Measurements from ENCODE around the gene ZMYM2.

The ZMYM2 gene

GRCh38 chr13:20109037-20109436 lies 150.5 kb downstream of the ZMYM2 start:
- DNase-seq: no peak

GRCh38 chr13:20114066-20114610 lies 155.6 kb downstream of the ZMYM2 start:
- no peak for DNase-seq

- DNase-seq: no peak
These were observed 157.7 kb downstream of the ZMYM2 start for GRCh38 chr13:20116213-20116612.

- no peak for DNase-seq
These were observed 160.0 kb downstream of the ZMYM2 start for GRCh38 chr13:20118268-20119140.

GRCh38 chr13:20119960-20120359 lies 161.4 kb downstream of the ZMYM2 start:
- DNase-seq: no peak

GRCh38 chr13:20121159-20121525 lies 162.6 kb downstream of the ZMYM2 start:
- no peak for DNase-seq

GRCh38 chr13:20124303-20124702 lies 165.8 kb downstream of the ZMYM2 start:
- no peak for DNase-seq

- DNase-seq: no peak
These were observed 166.7 kb downstream of the ZMYM2 start for GRCh38 chr13:20125129-20125782.

- no peak for DNase-seq
These were observed 167.2 kb downstream of the ZMYM2 start for GRCh38 chr13:20125783-20126165.

GRCh38 chr13:20126541-20127261 lies 168.2 kb downstream of the ZMYM2 start:
- DNase-seq: no peak

GRCh38 chr13:20127262-20127561 lies 168.7 kb downstream of the ZMYM2 start:
- DNase-seq: no peak

- DNase-seq: no peak
These were observed 169.3 kb downstream of the ZMYM2 start for GRCh38 chr13:20127562-20128458.

GRCh38 chr13:20128459-20128931 lies 170.0 kb downstream of the ZMYM2 start:
- no peak for DNase-seq

GRCh38 chr13:20129076-20129475 lies 170.5 kb downstream of the ZMYM2 start:
- no peak for DNase-seq

GRCh38 chr13:20130012-20130411 lies 171.5 kb downstream of the ZMYM2 start:
- DNase-seq: no peak

- no peak for DNase-seq
These were observed 172.1 kb downstream of the ZMYM2 start for GRCh38 chr13:20130652-20131051.

GRCh38 chr13:20131057-20131832 lies 172.7 kb downstream of the ZMYM2 start:
- no peak for DNase-seq

- DNase-seq: no peak
These were observed 173.6 kb downstream of the ZMYM2 start for GRCh38 chr13:20132052-20132634.

GRCh38 chr13:20134732-20135131 lies 176.2 kb downstream of the ZMYM2 start:
- no peak for DNase-seq

GRCh38 chr13:20136781-20137703 lies 178.5 kb downstream of the ZMYM2 start:
- DNase-seq: no peak

Data from NCI-H187 (cell line).